K562 (cell line): ENCODE results near the gene ATP5PO. TPM values are rescaled to one million over a fixed set of nuclear protein-coding genes. Genes with fewer than 3 reads are reported as not detected.
A peak's percentile ranks its signal among the peaks of the same experiment; 100 is the strongest.

Experiments used
- ATAC-seq: fragments of 200-7000 bp; cut with Tn5 transposase; 3 replicates; pipeline ENCODE4 v1.9.1; 2020; ENCODE audit warnings: moderate library complexity
- BruUV-seq: library from RNA; stranded (reverse); fragments of 400-500 nt; replicated peaks from 2 replicates; lab custom pipeline; 2021; lab: Mats Ljungman, UMichigan
- CTCF ChIA-PET: fragments of 300-600 bp; formaldehyde crosslinking; extraction: SDS; loops from one replicate; lab custom pipeline; 2021; ENCODE audit warnings: low intra/inter-chr PET ratio; lab: Yijun Ruan, JAX
- POLR2A ChIA-PET: fragments of 300-600, 350-650 bp; sonication (Branson Sonifier 250); formaldehyde crosslinking; extraction: SDS; loops from one replicate; lab custom pipeline; 2021; ENCODE audit warnings: antibody characterized with exemption, inconsistent platforms; lab: Yijun Ruan, JAX
- DNase-seq, 4 experiments: peaks; one replicate each; pipeline versions ENCODE4 v3.0.0 to v3.0.0-alpha.2; 2011 to 2018; ENCODE audit warnings: low spot score in 3 of 4, mixed read lengths in 3 of 4; ENCODE audit errors: extremely low read depth in 1 of 4
- FAIRE-seq: peaks from 2 replicates; lab custom pipeline; 2011; peaks lifted over from hg19 to GRCh38; lab: Jason Lieb, UNC
- H2AFZ ChIP-seq: 2 replicates; pipeline ENCODE4 v1.6.0; 2011; ENCODE audit warnings: low read depth, low read length, control low read depth, inconsistent platforms
- H3K27ac ChIP-seq: fragments of 200-600 bp; 3 replicates; pipeline ENCODE4 v1.8.0; 2011; ENCODE audit warnings: low read depth, mild to moderate bottlenecking, control low read depth, inconsistent platforms, low read length, moderate library complexity, mixed read lengths; ENCODE audit errors: extremely low read depth
- H3K27me3 ChIP-seq, 2 experiments: fragments of 300-600 bp in 1 of 2; 2 replicates in 1 of 2; 3 replicates in 1 of 2; pipeline versions ENCODE4 v1.6.0 to v1.8.0; 2011; ENCODE audit warnings: inconsistent platforms in 2 of 2, low read length in 2 of 2, mild to moderate bottlenecking in 1 of 2, mixed read lengths in 1 of 2, moderate library complexity in 1 of 2; ENCODE audit not compliant: control insufficient read depth in 2 of 2, insufficient read depth in 2 of 2
- H3K36me3 ChIP-seq: fragments of 300-600 bp; 3 replicates; pipeline ENCODE4 v1.8.0; 2011; ENCODE audit warnings: mild to moderate bottlenecking, low read length, inconsistent platforms; ENCODE audit not compliant: control insufficient read depth, insufficient read depth
- H3K4me1 ChIP-seq, 2 experiments: fragments of 200-600 bp in 1 of 2; replicated peaks in 1 of 2; 2 replicates in 1 of 2; 3 replicates in 1 of 2; pipeline versions ENCODE4 v1.5.1 to v1.8.0; 2011; ENCODE audit warnings: inconsistent platforms in 2 of 2, low read length in 2 of 2, mild to moderate bottlenecking in 1 of 2, mixed read lengths in 1 of 2, moderate library complexity in 1 of 2; ENCODE audit not compliant: control insufficient read depth in 2 of 2, insufficient read depth in 2 of 2
- H3K4me2 ChIP-seq: 2 replicates; pipeline ENCODE4 v1.6.1; 2011; ENCODE audit warnings: low read length, control low read depth, inconsistent platforms, mixed read lengths; ENCODE audit not compliant: insufficient read depth
- H3K4me3 ChIP-seq: fragments of 200-600 bp; sonication (generic), shearing (Covaris generic); 2 replicates; pipeline ENCODE4 v1.5.1; 2016; ENCODE audit warnings: control low read depth, inconsistent platforms
- H3K79me2 ChIP-seq: fragments of 200-600 bp; 3 replicates; pipeline ENCODE4 v1.8.0; 2011; ENCODE audit warnings: low read length, inconsistent platforms; ENCODE audit not compliant: control insufficient read depth, insufficient read depth
- H3K9ac ChIP-seq, 2 experiments: 2 replicates each; pipeline versions ENCODE4 v1.6.0 to v1.6.1; 2011; ENCODE audit warnings: low read depth in 2 of 2, low read length in 2 of 2, control low read depth in 1 of 2, inconsistent platforms in 1 of 2, mild to moderate bottlenecking in 1 of 2, mixed read lengths in 1 of 2; ENCODE audit not compliant: insufficient read depth in 1 of 2
- H3K9me1 ChIP-seq: one replicate; pipeline ENCODE4 v1.6.0; 2011; ENCODE audit warnings: inconsistent platforms, mild to moderate bottlenecking, low read length, moderate library complexity; ENCODE audit not compliant: control insufficient read depth, insufficient read depth
- H3K9me3 ChIP-seq: replicated peaks from 2 replicates; pipeline ENCODE4 v1.5.1; 2011; ENCODE audit warnings: low read depth, low read length, inconsistent platforms; ENCODE audit not compliant: control insufficient read depth, insufficient read depth
- H4K20me1 ChIP-seq: replicated peaks from 2 replicates; pipeline ENCODE4 v1.6.1; 2011; ENCODE audit warnings: low read length, inconsistent platforms, mixed read lengths; ENCODE audit not compliant: control insufficient read depth, insufficient read depth
- GABPB1 ChIP-seq: sonication (generic); formaldehyde crosslinking; IDR thresholded peaks from 2 replicates; pipeline ENCODE4 v1.8.0; 2022; ENCODE audit warnings: mild to moderate bottlenecking, missing genetic modification reagents
- RNF2 ChIP-seq: sonication (generic); IDR thresholded peaks from 2 replicates; pipeline ENCODE4 v1.6.1; 2016
- ZNF121 ChIP-seq: sonication (generic); formaldehyde crosslinking; conservative IDR thresholded peaks from 2 replicates; pipeline ENCODE4 v1.8.0; 2022; ENCODE audit warnings: missing genetic modification reagents
- ZNF24 ChIP-seq: fragments of 450-650 bp; IDR thresholded peaks from 2 replicates; pipeline ENCODE4 v1.6.1; 2016
- ZNF324 ChIP-seq: fragments of 250-450 bp; sonication (Bioruptor Pico); IDR thresholded peaks from 2 replicates; pipeline ENCODE4 v1.4.0; 2020; ENCODE audit warnings: mild to moderate bottlenecking
- ZNF696 ChIP-seq: fragments of 250-450 bp; sonication (Bioruptor Pico); conservative IDR thresholded peaks from 2 replicates; pipeline ENCODE4 v1.4.0; 2020; ENCODE audit warnings: mild to moderate bottlenecking, moderate library complexity
- WGBS: fragments of 100-300 bp; shearing (Covaris generic); methylation state at CpG from one replicate; pipeline ENCODE4 v1.1.6; 2016; ENCODE audit warnings: low coverage, mixed read lengths; ENCODE audit not compliant: insufficient coverage; ENCODE audit errors: missing lambda C conversion rate; 5-methylcytosine and 5-hydroxymethylcytosine counted together
- in situ Hi-C: fragments of 300-500 bp; cut with MboI; formaldehyde crosslinking; loops from 4 replicates; pipeline ENCODE4 v1.15.0; 2018; ENCODE audit warnings: inconsistent platforms, mixed read lengths
- intact Hi-C: fragments of 100-400 bp; cut with micrococcal nuclease; formaldehyde crosslinking; loops from 2 replicates; pipeline ENCODE4 v1.14.2; 2022
- polyA plus RNA-seq, 8 experiments: library from polyadenylated mRNA; depleted of rRNA in 4 of 8; stranded (reverse) in 5 of 8; unstranded in 3 of 8; fragments of >200 nt; fragmentation: Nextera tagmentation in 2 of 8; fragmentation: Illumina TruSeq in 1 of 8; extraction: Ambion mirVana in 2 of 8; extraction: Trizol in 1 of 8; gene quantifications; 2 replicates each; pipeline versions ENCODE4 v1.2.1 to v1.2.3, GENCODE V29; 2011 to 2014; ENCODE audit warnings: inconsistent platforms in 1 of 8, missing spikeins in 1 of 8
- total RNA-seq, 7 experiments: library from RNA; depleted of rRNA in 6 of 7; stranded (reverse); fragments of >200 nt in 6 of 7; fragmentation: Illumina TruSeq in 2 of 7; extraction: Trizol in 2 of 7; gene quantifications; 2 replicates each; pipeline versions ENCODE4 v1.2.1 to v1.2.3, GENCODE V29; 2011 to 2021; ENCODE audit warnings: low replicate concordance in 1 of 7

ATP5PO gene
- total and polyA plus RNA-seq, 9 of the 15 experiments (the other 6 are each of a cell fraction or from before 2014, with no cell fraction given) = 367 to 2,722 (median 808) TPM

DNA sequence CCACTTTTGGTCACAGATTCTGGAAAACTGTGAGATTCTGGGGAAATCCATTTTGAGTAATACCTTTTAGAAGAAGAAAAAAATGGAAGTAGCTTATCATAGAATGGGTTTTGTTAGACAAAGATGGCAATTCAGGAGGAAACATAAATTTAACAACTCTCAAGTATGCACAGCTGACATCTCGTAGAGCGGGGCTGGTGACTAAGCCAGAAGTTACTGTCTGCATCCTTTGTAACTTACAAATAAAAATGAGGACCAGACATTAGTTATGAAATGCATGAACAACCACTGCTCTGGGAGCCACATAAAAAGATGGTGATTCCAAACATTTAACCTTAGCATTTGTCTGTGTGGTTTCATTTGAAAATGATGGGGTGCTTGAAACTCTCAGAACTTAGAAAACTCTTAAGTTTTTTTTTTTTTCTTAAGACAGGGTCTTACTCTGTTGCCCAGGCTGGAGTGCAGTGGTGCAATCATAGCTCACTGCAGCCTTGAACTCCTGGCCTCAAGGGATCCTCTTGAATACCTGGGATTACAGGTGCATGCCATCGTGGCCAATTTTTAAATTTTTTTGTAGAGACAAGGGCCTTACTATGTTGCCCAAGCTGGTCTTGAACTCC, 49.2 kb upstream of the ATP5PO start:
- no TSS peak for BruUV-seq
- CTCF ChIA-PET = no interaction called here

GRCh38 chr21:33963848-33964555, 48.4 kb upstream of the ATP5PO start:
- no peak overlapping the region; a peak in 1 of 4 replicates for H3K9ac ChIP-seq
- FAIRE-seq = no peak
- no peaks in the 10 kb centered on the region for H3K79me2 ChIP-seq
- peak; percentile 95 for TF ChIP-seq ZNF24
- TF ChIP-seq ZNF696 (CRISPR knock-in tag) = no peak
- no peak for TF ChIP-seq ZNF324 (CRISPR knock-in tag)
- TF ChIP-seq, all 486 proteins: peak for 1
- WGBS = 24% methylated on average over 5 of the region's 5 CpGs
- DNase-seq (no peak), ATAC-seq (no peak)
- Histone ChIP-seq H3K9me1 (no peaks in the 10 kb centered on the region), H4K20me1 (no peaks in the 10 kb centered on the region), H3K9me3 (no peaks in the 10 kb centered on the region), H3K4me2 (no peak overlapping the region), H3K27ac (no peak overlapping the region), H3K36me3 (no peaks in the 10 kb centered on the region), H2AFZ (no peak overlapping the region), H3K27me3 (no peaks in the 10 kb centered on the region), H3K4me3 (no peak overlapping the region), H3K4me1 (peaks cover 0 to 28% of the 10 kb centered on the region in 2 experiments; a peak in 3 of 5 replicates)
- ChIA-PET POLR2A (interaction anchor here (0.6 to 2.4 kb wide), 4 partner anchors 12 to 92 kb away, joined by 3 to 10 read pairs (median 4); no protein-coding TSS in a partner anchor), CTCF (no interaction called here)
- intact Hi-C loops (no loop called here), in situ Hi-C loops (no loop called here)
- BruUV-seq = no TSS peak

More for the DNA sequence above, 49.2 kb upstream of the ATP5PO start:
- Histone ChIP-seq H3K27ac (no peak overlapping the region), H4K20me1 (no peaks in the 10 kb centered on the region), H3K27me3 (no peaks in the 10 kb centered on the region), H3K4me3 (no peak overlapping the region), H3K9me1 (no peaks in the 10 kb centered on the region), H3K9me3 (no peaks in the 10 kb centered on the region), H2AFZ (no peak overlapping the region), H3K79me2 (no peaks in the 10 kb centered on the region), H3K4me1 (peaks cover 0 to 28% of the 10 kb centered on the region in 2 experiments; a peak in 3 of 5 replicates), H3K9ac (no peak overlapping the region), H3K36me3 (no peaks in the 10 kb centered on the region), H3K4me2 (no peak overlapping the region)
- POLR2A ChIA-PET = interaction anchor here (0.6 to 2.4 kb wide), 4 partner anchors 10 to 91 kb away, joined by 3 to 10 read pairs (median 4); no protein-coding TSS in a partner anchor
- 22% methylated on average over 3 of the region's 3 CpGs for WGBS
- FAIRE-seq (no peak), ATAC-seq (no peak), DNase-seq (no peak)
- in situ Hi-C loops = no loop called here
- intact Hi-C loops = no loop called here
- TF ChIP-seq GABPB1 = no peak
- peak; percentile 64; the same call in 1 of the 2 replicates for TF ChIP-seq ZNF121
- no peak for TF ChIP-seq RNF2
- TF ChIP-seq, all 486 proteins: peak for 1
